Measurements from ENCODE around the gene TIPRL.

The TIPRL gene

DNA sequence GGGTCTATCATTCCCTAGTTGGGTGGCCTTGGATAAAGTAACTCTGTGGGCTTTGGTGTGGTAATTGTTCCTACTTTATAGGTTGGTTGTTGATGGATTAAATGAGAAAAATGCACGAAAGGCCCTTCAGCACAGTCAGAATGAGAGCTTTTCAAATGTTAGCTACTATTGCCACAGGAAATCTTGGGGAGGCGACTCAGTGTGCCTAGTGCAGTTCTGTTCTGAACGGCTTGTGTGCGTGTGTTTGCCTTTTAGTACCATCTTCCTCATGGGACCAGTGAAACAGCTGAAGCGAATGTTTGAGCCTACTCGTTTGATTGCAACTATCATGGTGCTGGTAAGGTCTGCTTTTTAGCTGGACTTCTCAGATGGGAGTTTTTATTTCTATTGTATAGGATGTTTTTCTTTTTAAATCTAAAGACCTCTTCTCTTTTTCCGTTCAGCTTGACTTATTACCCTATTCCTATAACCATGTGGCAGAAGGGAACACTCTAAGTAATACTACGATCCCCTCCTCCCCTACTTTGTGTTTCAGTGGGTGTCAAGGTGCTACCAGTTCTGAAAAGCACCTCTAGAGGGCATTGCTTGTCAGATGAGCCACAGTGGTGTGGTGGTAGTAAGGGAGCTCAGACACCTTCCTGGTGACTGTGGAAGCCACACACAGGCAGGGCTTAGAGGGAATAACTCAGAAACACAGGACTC, 56.2 kb downstream of the TIPRL start:
- H3K36me3 ChIP-seq = no peaks in the 10 kb centered on the region
- TF ChIP-seq, protein P1, sequence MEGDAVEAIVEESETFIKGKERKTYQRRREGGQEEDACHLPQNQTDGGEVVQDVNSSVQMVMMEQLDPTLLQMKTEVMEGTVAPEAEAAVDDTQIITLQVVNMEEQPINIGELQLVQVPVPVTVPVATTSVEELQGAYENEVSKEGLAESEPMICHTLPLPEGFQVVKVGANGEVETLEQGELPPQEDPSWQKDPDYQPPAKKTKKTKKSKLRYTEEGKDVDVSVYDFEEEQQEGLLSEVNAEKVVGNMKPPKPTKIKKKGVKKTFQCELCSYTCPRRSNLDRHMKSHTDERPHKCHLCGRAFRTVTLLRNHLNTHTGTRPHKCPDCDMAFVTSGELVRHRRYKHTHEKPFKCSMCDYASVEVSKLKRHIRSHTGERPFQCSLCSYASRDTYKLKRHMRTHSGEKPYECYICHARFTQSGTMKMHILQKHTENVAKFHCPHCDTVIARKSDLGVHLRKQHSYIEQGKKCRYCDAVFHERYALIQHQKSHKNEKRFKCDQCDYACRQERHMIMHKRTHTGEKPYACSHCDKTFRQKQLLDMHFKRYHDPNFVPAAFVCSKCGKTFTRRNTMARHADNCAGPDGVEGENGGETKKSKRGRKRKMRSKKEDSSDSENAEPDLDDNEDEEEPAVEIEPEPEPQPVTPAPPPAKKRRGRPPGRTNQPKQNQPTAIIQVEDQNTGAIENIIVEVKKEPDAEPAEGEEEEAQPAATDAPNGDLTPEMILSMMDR (IDR thresholded peaks at IDR 0.05; ENCODE audit: low read depth, low read length) = peak; percentile 59
- no peaks in the 10 kb centered on the region for H3K9me3 ChIP-seq (ENCODE audit: severe bottlenecking)
- no peaks in the 10 kb centered on the region for H3K27me3 ChIP-seq (ENCODE audit: insufficient read depth, low read depth, severe bottlenecking)
- no peak overlapping the region for H3K4me3 ChIP-seq (ENCODE audit: low read depth, low read length)
- peak; percentile 23 for DNase-seq
- no peak overlapping the region for H3K27ac ChIP-seq

DNA sequence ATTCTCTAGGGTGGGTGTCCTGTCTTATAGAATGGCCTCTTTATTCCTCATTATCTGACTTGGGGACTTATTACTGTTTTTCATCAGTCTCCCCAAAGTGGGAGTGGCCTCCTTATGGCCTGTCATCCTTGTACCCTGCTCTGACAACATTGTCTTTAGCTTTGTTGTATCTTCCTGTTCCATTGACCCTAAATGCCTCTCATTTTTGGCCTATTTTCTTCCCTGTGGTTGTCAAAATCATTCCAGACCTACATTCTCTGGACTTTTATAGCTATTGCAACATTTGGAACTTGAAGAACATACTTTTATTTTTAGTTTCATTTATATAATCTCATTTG, 56.8 kb downstream of the TIPRL start:
- no peaks in the 10 kb centered on the region for H3K27me3 ChIP-seq (ENCODE audit: insufficient read depth, low read depth, severe bottlenecking)
- TF ChIP-seq, protein P1 (IDR thresholded peaks at IDR 0.05; ENCODE audit: low read depth, low read length) = no peak
- H3K36me3 ChIP-seq = no peaks in the 10 kb centered on the region
- DNase-seq = no peak
- no peak overlapping the region for H3K4me3 ChIP-seq (ENCODE audit: low read depth, low read length)
- H3K9me3 ChIP-seq (ENCODE audit: severe bottlenecking) = no peaks in the 10 kb centered on the region
- H3K27ac ChIP-seq = no peak overlapping the region

DNA sequence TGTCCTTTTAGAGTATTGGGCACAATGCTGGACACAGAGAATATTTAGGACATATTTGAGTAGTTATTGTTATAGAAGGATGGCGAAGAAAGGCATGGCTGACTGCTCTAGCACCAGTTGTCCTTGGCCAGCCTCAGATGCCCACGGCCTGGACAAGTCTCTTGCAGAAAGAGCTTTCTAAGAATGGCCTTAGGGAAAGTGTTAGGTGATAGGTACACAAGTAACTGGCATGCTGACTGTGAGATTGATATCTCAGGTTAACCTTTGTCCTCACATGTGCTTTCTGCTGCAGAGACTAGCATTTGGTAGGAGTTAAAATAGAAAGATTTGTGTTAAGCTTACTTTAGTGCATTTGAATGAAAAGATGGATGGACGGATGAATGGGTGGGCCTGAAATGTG, 57.2 kb downstream of the TIPRL start:
- Histone ChIP-seq H3K36me3 (no peaks in the 10 kb centered on the region), H3K9me3 (ENCODE audit: severe bottlenecking) (no peaks in the 10 kb centered on the region), H3K27ac (no peak overlapping the region), H3K4me3 (ENCODE audit: low read depth, low read length) (no peak overlapping the region), H3K27me3 (ENCODE audit: insufficient read depth, low read depth, severe bottlenecking) (no peaks in the 10 kb centered on the region)
- TF ChIP-seq, protein P1 (IDR thresholded peaks at IDR 0.05; ENCODE audit: low read depth, low read length) = no peak
- DNase-seq = no peak

DNA sequence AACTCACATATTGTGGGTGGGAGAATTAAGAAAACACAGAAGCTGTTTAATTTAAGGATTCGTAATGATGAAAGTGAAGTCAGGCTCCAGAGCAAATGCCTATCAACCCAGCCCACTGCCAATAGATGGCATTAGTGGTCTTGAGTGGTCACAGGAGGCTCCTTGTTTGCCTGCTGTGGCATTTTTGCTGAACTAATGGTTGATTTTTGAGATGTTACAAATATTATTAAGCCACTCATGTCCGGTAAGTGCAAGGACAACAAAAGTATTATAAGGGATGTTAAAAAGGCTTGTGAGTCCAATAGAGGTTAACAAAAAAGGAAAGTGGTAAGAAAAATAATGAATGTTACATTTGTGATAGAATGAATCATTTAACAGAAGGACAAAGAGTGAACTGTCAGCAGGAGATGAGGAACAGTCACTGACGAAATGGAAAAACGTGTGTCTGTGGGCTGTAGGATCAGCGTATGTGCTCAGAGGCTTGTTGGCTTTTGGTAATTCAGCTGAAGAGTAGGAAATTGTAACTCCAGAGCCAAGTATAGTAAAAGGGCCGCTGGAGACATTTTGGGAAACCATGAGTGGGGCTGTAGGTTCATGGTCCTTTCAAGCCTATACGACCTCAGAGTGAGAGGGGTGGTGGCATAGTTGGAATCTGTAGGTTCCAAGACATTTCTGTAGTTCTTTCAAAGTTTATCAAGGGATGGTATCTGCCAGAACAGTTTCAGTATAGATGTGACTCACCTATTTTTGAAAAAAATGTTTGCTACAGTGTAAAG, 58.3 kb downstream of the TIPRL start:
- H3K9me3 ChIP-seq (ENCODE audit: severe bottlenecking) = no peaks in the 10 kb centered on the region
- TF ChIP-seq, protein P1 (IDR thresholded peaks at IDR 0.05; ENCODE audit: low read depth, low read length) = no peak
- no peaks in the 10 kb centered on the region for H3K27me3 ChIP-seq (ENCODE audit: insufficient read depth, low read depth, severe bottlenecking)
- DNase-seq = no peak
- H3K36me3 ChIP-seq = no peaks in the 10 kb centered on the region
- no peak overlapping the region for H3K4me3 ChIP-seq (ENCODE audit: low read depth, low read length)
- H3K27ac ChIP-seq = no peak overlapping the region

DNA sequence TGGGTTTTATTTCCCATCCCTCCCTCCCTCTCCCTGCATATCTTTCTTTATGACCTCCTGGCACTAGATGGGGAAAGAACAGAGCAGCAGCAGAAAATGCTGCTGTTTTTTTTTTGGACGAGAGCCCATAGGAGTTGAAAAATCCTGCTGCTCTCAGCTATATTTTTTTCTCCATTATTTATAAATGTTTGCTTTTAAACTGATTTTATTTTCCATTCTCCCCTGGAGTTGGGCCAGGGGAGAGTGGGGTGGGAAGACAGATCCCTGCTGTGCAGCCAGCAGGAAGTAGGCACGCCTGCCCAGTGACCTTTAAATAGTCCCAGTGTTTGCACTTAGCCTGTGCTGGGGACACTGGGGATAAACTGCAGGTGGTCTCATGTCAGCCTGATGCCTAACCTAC, 64.4 kb downstream of the TIPRL start:
- no peaks in the 10 kb centered on the region for H3K27me3 ChIP-seq (ENCODE audit: insufficient read depth, low read depth, severe bottlenecking)
- no peak overlapping the region for H3K4me3 ChIP-seq (ENCODE audit: low read depth, low read length)
- peaks cover 3% of the 10 kb centered on the region; the same call in 1 of the 2 replicates for H3K36me3 ChIP-seq
- no peak overlapping the region for H3K27ac ChIP-seq
- DNase-seq = no peak
- no peaks in the 10 kb centered on the region for H3K9me3 ChIP-seq (ENCODE audit: severe bottlenecking)
- TF ChIP-seq, protein P1 (IDR thresholded peaks at IDR 0.05; ENCODE audit: low read depth, low read length) = no peak
